ENCODE results near the gene PLXNB2.

The PLXNB2 gene

GRCh38 chr22:50306753-50307749 lies at the start of gene PLXNB2:
Gene PLXNB2 (minus strand): TSS chr22:50307646. CDS start chr22:50290584, 17,062 bp downstream.
- no peak for FAIRE-seq
- TF ChIP-seq CTCF (IDR thresholded peaks at IDR 0.05; ENCODE audit: insufficient read depth, missing control alignments) = no peak
- peak; percentile 55 for DNase-seq (ENCODE audit: insufficient read length, low spot score)

GRCh38 chr22:50357222-50357621 lies 49.8 kb upstream of the PLXNB2 start:
- FAIRE-seq = no peak
- no peak for TF ChIP-seq CTCF (IDR thresholded peaks at IDR 0.05; ENCODE audit: insufficient read depth, missing control alignments)
- DNase-seq (ENCODE audit: insufficient read length, low spot score) = no peak

GRCh38 chr22:50356186-50356585 lies 48.7 kb upstream of the PLXNB2 start:
- no peak for FAIRE-seq
- DNase-seq (ENCODE audit: insufficient read length, low spot score) = no peak
- no peak for TF ChIP-seq CTCF (IDR thresholded peaks at IDR 0.05; ENCODE audit: insufficient read depth, missing control alignments)

- FAIRE-seq = no peak
- no peak for TF ChIP-seq CTCF (IDR thresholded peaks at IDR 0.05; ENCODE audit: insufficient read depth, missing control alignments)
Measured at GRCh38 chr22:50348058-50348457, 40.6 kb upstream of the PLXNB2 start.

GRCh38 chr22:50347157-50347556 lies 39.7 kb upstream of the PLXNB2 start:
- FAIRE-seq = no peak
- no peak for TF ChIP-seq CTCF (IDR thresholded peaks at IDR 0.05; ENCODE audit: insufficient read depth, missing control alignments)
- no peak for DNase-seq (ENCODE audit: insufficient read length, low spot score)

More at GRCh38 chr22:50348058-50348457, 40.6 kb upstream of the PLXNB2 start:
- DNase-seq (ENCODE audit: insufficient read length, low spot score) = no peak

GRCh38 chr22:50346470-50346869 lies 39.0 kb upstream of the PLXNB2 start:
- TF ChIP-seq CTCF (IDR thresholded peaks at IDR 0.05; ENCODE audit: insufficient read depth, missing control alignments) = no peak
- DNase-seq (ENCODE audit: insufficient read length, low spot score) (no peak), FAIRE-seq (no peak)

GRCh38 chr22:50343541-50343935 lies 36.1 kb upstream of the PLXNB2 start:
- no peak for DNase-seq (ENCODE audit: insufficient read length, low spot score)
- no peak for TF ChIP-seq CTCF (IDR thresholded peaks at IDR 0.05; ENCODE audit: insufficient read depth, missing control alignments)
- FAIRE-seq = no peak

Measured in D721Med (cell line).